Loucy (cell line): ENCODE data around the gene MAVS.

Experiments used
- CTCF ChIP-seq: fragments of 200-600 bp; sonication (generic); conservative IDR thresholded peaks from 2 replicates; pipeline ENCODE4 v1.5.1; 2014; ENCODE audit warnings: mild to moderate bottlenecking, antibody characterized with exemption, low read length
- EZH2phosphoT487 ChIP-seq: fragments of 200-600 bp; IDR thresholded peaks from 2 replicates; pipeline ENCODE4 v1.6.1; 2018; ENCODE audit warnings: antibody characterized with exemption, mild to moderate bottlenecking, moderate library complexity, borderline replicate concordance

- TF ChIP-seq CTCF (no peak), EZH2phosphoT487 (no peak)
These were observed 72.7 kb downstream of the MAVS start for GRCh38 chr20:3919352-3919751.
